GM18517 (cell line): ENCODE results near the gene FBXO31.

ENCODE experiments used
- ATAC-seq: cut with Tn5 transposase; IDR thresholded peaks from one replicate; pipeline ENCODE4 v1.9.1; 2021; ENCODE audit warnings: mild to moderate bottlenecking, moderate library complexity; ENCODE audit not compliant: unreplicated experiment

Gene FBXO31

GRCh38 chr16:87293990-87294389 lies 89.6 kb downstream of the FBXO31 start:
- no peak for ATAC-seq

GRCh38 chr16:87291944-87292343 lies 91.6 kb downstream of the FBXO31 start:
- ATAC-seq, result no peak

DNA sequence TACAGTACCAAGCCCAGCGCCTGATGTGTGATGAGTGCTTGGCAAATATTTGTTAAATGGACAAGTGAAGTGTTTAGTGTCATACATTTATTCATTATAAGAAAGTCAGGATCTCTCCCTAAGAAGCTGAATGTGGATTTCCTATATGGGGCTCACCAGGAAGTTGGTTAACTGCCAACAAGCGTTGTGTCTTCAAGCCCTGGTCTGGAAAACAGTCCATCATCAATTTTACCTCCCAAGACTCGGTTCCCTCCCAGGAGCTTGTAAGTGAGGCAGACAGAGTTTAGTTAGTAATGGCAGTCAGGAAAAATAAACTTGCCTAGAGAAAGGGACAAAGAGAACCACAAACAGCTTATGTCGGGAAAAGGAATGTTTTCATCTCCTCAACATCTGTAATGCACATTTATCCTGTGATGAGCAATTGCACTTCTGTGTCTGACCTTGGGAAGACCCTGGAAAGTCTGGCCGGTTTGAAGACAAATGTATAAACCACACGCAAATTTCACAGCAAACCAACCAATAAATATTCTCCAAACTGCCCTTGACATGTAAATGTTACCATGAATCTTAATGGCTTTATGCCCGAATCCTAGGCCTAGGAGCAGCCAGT lies 94.7 kb downstream of the FBXO31 start:
- no peak for ATAC-seq

DNA sequence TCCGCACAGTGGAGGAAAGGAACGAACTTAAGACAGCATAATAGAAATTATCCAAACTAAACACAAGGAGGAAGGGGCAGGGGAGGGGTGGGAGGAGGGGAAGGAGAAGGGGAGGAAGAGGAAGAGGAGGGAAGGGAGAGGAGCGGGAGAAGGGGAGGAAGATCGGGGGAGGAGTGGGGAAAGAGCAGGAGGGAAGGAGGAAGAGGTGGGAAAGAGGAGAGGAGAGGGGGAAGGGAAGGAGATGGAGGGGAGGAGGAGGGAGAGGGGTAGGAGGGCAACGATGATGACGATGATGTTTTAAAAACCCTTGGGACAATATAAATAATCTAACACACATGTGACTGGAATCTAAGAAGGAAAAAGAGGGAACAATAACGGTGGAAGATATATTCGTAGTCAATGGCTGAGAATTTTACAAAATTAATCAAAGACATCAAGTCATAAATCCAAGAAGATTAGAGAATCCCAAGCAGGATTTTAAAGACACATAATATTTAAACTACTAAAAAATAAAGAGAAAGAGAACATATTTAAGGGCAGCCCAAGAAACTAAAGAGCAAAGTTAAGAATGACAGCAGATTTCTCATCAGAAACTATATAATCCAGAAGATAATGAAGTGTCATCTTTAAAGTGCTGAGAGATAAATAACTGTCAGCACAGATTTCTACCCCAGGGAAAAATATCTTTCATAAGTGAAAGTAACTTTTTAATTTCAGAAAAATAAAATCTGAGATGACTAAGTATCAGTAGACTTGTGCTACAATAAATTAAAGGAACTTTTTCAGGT lies 96.5 kb downstream of the FBXO31 start:
- no peak for ATAC-seq

GRCh38 chr16:87284183-87284582 lies 99.4 kb downstream of the FBXO31 start:
- no peak for ATAC-seq

DNA sequence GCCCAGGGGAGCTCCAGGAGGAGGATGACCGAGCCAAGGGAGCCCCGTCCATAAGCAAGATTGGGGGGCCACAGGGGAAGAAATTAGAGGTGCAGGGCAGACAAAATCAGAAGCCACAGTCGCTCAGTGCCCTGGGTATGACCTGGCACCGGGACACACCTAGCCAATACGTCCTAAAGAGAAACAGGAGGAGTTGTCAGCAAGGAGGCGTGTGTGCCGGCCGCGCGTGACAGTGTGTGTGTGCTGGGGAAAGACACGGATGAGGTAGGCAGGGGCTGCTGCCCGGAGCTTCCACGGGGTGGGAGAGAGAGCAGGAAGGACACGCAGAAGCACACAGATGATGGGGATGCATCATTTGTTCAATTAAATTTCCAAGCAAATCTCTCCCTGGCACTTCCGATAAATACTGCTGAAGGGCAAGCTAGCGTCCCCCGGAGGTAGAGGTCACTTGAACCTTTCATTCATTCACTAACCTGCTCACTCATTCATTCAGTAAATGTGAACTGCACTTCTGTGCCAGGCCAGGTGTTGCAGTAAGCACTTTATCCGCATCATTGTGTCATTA lies 104.4 kb downstream of the FBXO31 start:
- no peak for ATAC-seq

DNA sequence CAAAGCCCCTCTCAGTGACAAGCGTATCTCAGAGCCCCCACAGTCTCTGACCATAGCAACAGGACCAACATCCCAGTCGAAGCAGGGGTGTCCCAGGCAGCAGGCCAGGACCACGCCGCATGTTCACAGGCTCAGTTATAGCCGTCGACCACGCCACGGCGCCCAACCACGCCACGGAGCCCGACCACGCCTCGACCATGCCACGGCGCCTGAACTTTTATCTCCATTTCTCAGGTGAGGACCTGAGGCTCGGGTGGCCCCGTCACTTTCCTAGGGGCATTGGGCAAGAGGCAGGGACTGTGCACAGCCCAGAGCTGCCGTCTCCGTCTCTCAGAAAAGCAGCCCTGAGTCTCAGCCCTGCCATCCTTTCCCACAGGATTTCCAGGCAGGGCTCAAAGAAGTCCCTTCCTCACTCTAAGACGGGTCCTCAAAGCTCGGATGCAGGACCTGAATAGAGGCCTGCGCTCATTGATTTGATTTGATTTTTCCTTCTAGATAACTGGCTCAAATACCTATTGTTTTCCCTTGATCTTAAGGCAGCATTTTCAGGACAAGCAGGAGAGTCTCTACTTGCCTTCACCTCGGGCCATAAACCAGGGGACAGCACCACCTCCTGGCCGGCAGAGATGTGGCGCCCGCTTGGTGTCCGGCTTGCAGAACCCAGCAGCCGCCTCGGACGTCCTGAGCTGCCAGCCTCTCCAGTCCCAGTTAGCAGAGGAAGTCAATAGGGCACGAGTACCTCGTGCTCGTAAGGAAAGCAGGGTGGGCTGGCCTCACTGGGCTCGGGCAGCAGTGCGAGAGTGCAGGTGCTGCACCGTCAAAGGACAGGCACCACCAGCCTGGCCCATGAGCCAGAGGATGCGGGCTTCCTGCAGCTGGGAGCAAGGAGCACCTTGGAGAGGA lies 105.1 kb downstream of the FBXO31 start:
- ATAC-seq, result no peak
